OCI-LY7 (cell line): Measurements from ENCODE around the gene IDH3B. TPM values are rescaled to one million over a fixed set of nuclear protein-coding genes. Genes with fewer than 3 reads are reported as not detected.

ENCODE experiments used
- BruUV-seq: library from RNA; stranded (reverse); fragments of 400-500 nt; replicated peaks from 2 replicates; lab custom pipeline; 2021; lab: Mats Ljungman, UMichigan
- CTCF ChIA-PET: fragments of 300-600 bp; sonication (Branson Sonifier 250); formaldehyde crosslinking; loops from one replicate; lab custom pipeline; 2022; ENCODE audit warnings: antibody characterized with exemption; ENCODE audit not compliant: unreplicated experiment; lab: Charles Lee
- POLR2A ChIA-PET: fragments of 300-600 bp; sonication (Branson Sonifier 250); formaldehyde crosslinking; loops from one replicate; lab custom pipeline; 2022; ENCODE audit warnings: antibody characterized with exemption; lab: Charles Lee
- DNase-seq: peaks from one replicate; pipeline ENCODE4 v3.0.0-alpha.2; 2015; ENCODE audit warnings: low spot score
- H2AFZ ChIP-seq: fragments of 200-600 bp; sonication (generic), shearing (Covaris generic); 2 replicates; pipeline ENCODE4 v1.6.1; 2014; ENCODE audit warnings: mild to moderate bottlenecking, antibody characterized with exemption, low read length, moderate library complexity
- H3K27ac ChIP-seq: fragments of 200-600 bp; sonication (generic); 2 replicates; pipeline ENCODE4 v1.5.1; 2014; ENCODE audit warnings: mixed run types, low read depth, mild to moderate bottlenecking, moderate library complexity, low read length, inconsistent platforms; ENCODE audit not compliant: poor library complexity, severe bottlenecking
- H3K36me3 ChIP-seq: fragments of 200-600 bp; sonication (generic); 2 replicates; pipeline ENCODE4 v1.6.1; 2014; ENCODE audit warnings: mild to moderate bottlenecking, antibody characterized with exemption, low read length, moderate library complexity, mixed read lengths; ENCODE audit not compliant: insufficient read depth
- H3K4me1 ChIP-seq: fragments of 200-600 bp; sonication (generic); 2 replicates; pipeline ENCODE4 v1.5.1; 2014; ENCODE audit warnings: mild to moderate bottlenecking, low read length; ENCODE audit not compliant: insufficient read depth, poor library complexity, severe bottlenecking
- H3K4me2 ChIP-seq: fragments of 200-600 bp; sonication (generic); 2 replicates; pipeline ENCODE4 v1.6.1; 2014; ENCODE audit warnings: mild to moderate bottlenecking, low read length
- H3K4me3 ChIP-seq: fragments of 200-600 bp; sonication (generic); 2 replicates; pipeline ENCODE4 v1.5.1; 2014; ENCODE audit warnings: mild to moderate bottlenecking, low read depth, low read length; ENCODE audit not compliant: poor library complexity, severe bottlenecking
- H3K79me2 ChIP-seq: fragments of 200-600 bp; sonication (generic); 2 replicates; pipeline ENCODE4 v1.6.1; 2016; ENCODE audit warnings: low read depth, mild to moderate bottlenecking, low read length, moderate library complexity, mixed read lengths; ENCODE audit not compliant: insufficient read depth
- H3K9me2 ChIP-seq: fragments of 200-600 bp; sonication (generic); 2 replicates; pipeline ENCODE4 v1.6.1; 2016; ENCODE audit warnings: mild to moderate bottlenecking, low read length, mixed read lengths; ENCODE audit not compliant: insufficient read depth
- H3K9me3 ChIP-seq: fragments of 200-600 bp; sonication (generic); 2 replicates; pipeline ENCODE4 v1.6.1; 2014; ENCODE audit warnings: mild to moderate bottlenecking, mixed run types, low read length, mixed read lengths
- H4K20me1 ChIP-seq: fragments of 200-600 bp; sonication (generic); 2 replicates; pipeline ENCODE4 v1.6.1; 2014; ENCODE audit warnings: mild to moderate bottlenecking, antibody characterized with exemption, low read length, moderate library complexity, mixed read lengths; ENCODE audit not compliant: insufficient read depth
- CTCF ChIP-seq: fragments of 200-600 bp; sonication (generic); conservative IDR thresholded peaks from 2 replicates; pipeline ENCODE4 v1.5.1; 2014; ENCODE audit warnings: mild to moderate bottlenecking, antibody characterized with exemption, low read length, moderate library complexity, mixed read lengths
- EZH2phosphoT487 ChIP-seq: fragments of 200-600 bp; sonication (generic); IDR thresholded peaks from 2 replicates; pipeline ENCODE4 v1.6.1; 2018; ENCODE audit warnings: low read depth, borderline replicate concordance, mild to moderate bottlenecking, mixed run types, antibody characterized with exemption, low read length, moderate library complexity, mixed read lengths
- intact Hi-C: fragments of 100-400 bp; cut with micrococcal nuclease; formaldehyde crosslinking; loops from one replicate; pipeline ENCODE4 v1.10.0; 2022; ENCODE audit not compliant: unreplicated experiment
- total RNA-seq, 2 experiments: library from RNA; depleted of rRNA in 1 of 2; stranded (reverse); fragments of >200 nt in 1 of 2; shearing (Covaris generic) in 1 of 2; gene quantifications; 2 replicates each; pipeline ENCODE4 v1.2.3, GENCODE V29; 2014 to 2022

Gene IDH3B
- total RNA-seq, 2 experiments from 2014 or later, result 142 to 154 TPM

- Histone ChIP-seq H3K9me2 (no peaks in the 10 kb centered on the region), H4K20me1 (no peaks in the 10 kb centered on the region), H3K27ac (no peak overlapping the region), H3K4me1 (no peaks in the 10 kb centered on the region), H2AFZ (no peak overlapping the region), H3K36me3 (no peaks in the 10 kb centered on the region), H3K79me2 (no peaks in the 10 kb centered on the region), H3K9me3 (peaks cover 8% of the 10 kb centered on the region; the same call in 1 of the 2 replicates), H3K4me2 (no peak overlapping the region), H3K4me3 (no peak overlapping the region)
- no peak for TF ChIP-seq EZH2phosphoT487
- no peak for TF ChIP-seq CTCF
- no TSS peak for BruUV-seq
- DNase-seq, result no peak
- ChIA-PET CTCF (no interaction called here), POLR2A (no interaction called here)
- intact Hi-C loops, result no loop called here
Observed at GRCh38 chr20:2626853-2627541, 37.0 kb downstream of the IDH3B start.

- H3K36me3 ChIP-seq, result no peaks in the 10 kb centered on the region
- BruUV-seq, result no TSS peak
- CTCF ChIA-PET, result no interaction called here
- no peak overlapping the region for H3K27ac ChIP-seq
- no peak for DNase-seq
- intact Hi-C loops, result no loop called here
- no peak overlapping the region for H3K4me2 ChIP-seq
- POLR2A ChIA-PET, result no interaction called here
- H3K9me3 ChIP-seq, result peaks cover 8% of the 10 kb centered on the region; the same call in 1 of the 2 replicates
- no peaks in the 10 kb centered on the region for H3K79me2 ChIP-seq
- no peaks in the 10 kb centered on the region for H3K9me2 ChIP-seq
- H3K4me1 ChIP-seq, result no peaks in the 10 kb centered on the region
- no peaks in the 10 kb centered on the region for H4K20me1 ChIP-seq
- no peak overlapping the region for H3K4me3 ChIP-seq
- no peak overlapping the region for H2AFZ ChIP-seq
- TF ChIP-seq EZH2phosphoT487 (no peak), CTCF (no peak)
Observed at GRCh38 chr20:2625062-2625461, 39.0 kb downstream of the IDH3B start.

- H3K36me3 ChIP-seq, result no peaks in the 10 kb centered on the region
- H3K27ac ChIP-seq, result no peak overlapping the region
- no peaks in the 10 kb centered on the region for H4K20me1 ChIP-seq
- intact Hi-C loops, result no loop called here
- TF ChIP-seq EZH2phosphoT487 (no peak), CTCF (no peak)
- H2AFZ ChIP-seq, result no peak overlapping the region
- H3K4me1 ChIP-seq, result no peaks in the 10 kb centered on the region
- no peaks in the 10 kb centered on the region for H3K9me2 ChIP-seq
- peaks cover 8% of the 10 kb centered on the region; the same call in 1 of the 2 replicates for H3K9me3 ChIP-seq
- no peaks in the 10 kb centered on the region for H3K79me2 ChIP-seq
- no TSS peak for BruUV-seq
- no peak for DNase-seq
- H3K4me3 ChIP-seq, result no peak overlapping the region
- POLR2A ChIA-PET, result no interaction called here
- no peak overlapping the region for H3K4me2 ChIP-seq
- CTCF ChIA-PET, result no interaction called here
Observed at GRCh38 chr20:2624190-2624589, 39.8 kb downstream of the IDH3B start.
